ENCODE results near the gene ASCL4. TPM values are rescaled to one million over a fixed set of nuclear protein-coding genes. Genes with fewer than 3 reads are reported as not detected.

Gene ASCL4
- total and polyA plus RNA-seq, 2 donors (not counting 1 experiment from before 2014, with no cell fraction given): not detected

GRCh38 chr12:107805488-107806180 lies 31.1 kb downstream of the ASCL4 start:
- Histone ChIP-seq H3K36me3 (replicated peaks in 1 of 2; ENCODE audit: control extremely low read depth in 1 of 2, control insufficient read depth in 1 of 2, extremely low read depth in 1 of 2, insufficient read depth in 2 of 2, low read length in 1 of 2) (no peaks in the 10 kb centered on the region), H3K27ac (ENCODE audit: low read length in 2 of 2) (no peak overlapping the region), H3K79me2 (ENCODE audit: control insufficient read depth, insufficient read depth, low read length) (no peaks in the 10 kb centered on the region), H2AFZ (ENCODE audit: insufficient read depth, low read depth, low read length, poor library complexity, severe bottlenecking) (no peak overlapping the region), H3K4me2 (replicated peaks; ENCODE audit: low read depth, low read length, poor library complexity, severe bottlenecking) (no peak overlapping the region), H3K4me1 (ENCODE audit: control insufficient read depth in 2 of 2, insufficient read depth in 2 of 2, low read length in 2 of 2) (peaks cover 8 to 9% of the 10 kb centered on the region in 2 donors), H3K9ac (ENCODE audit: low read length) (no peak overlapping the region), H3K9me3 (ENCODE audit: control extremely low read depth in 1 of 3, control insufficient read depth in 2 of 3, insufficient read depth in 1 of 3, low read length in 2 of 3) (no peaks in the 10 kb centered on the region), H3K27me3 (replicated peaks in 1 of 4; ENCODE audit: control extremely low read depth in 1 of 4, control insufficient read depth in 3 of 4, insufficient read depth in 4 of 4, low read length in 3 of 4) (peaks cover 0 to 5% (median 0%) of the 10 kb centered on the region in 4 experiments), H4K20me1 (ENCODE audit: control insufficient read depth, insufficient read depth, low read length, poor library complexity, severe bottlenecking) (no peaks in the 10 kb centered on the region), H3K4me3 (ENCODE audit: control extremely low read depth in 1 of 5, extremely low read depth in 1 of 5, insufficient read depth in 1 of 5, low read depth in 2 of 5, low read length in 4 of 5) (no peak overlapping the region)
- intact Hi-C loops (cut with micrococcal nuclease): no loop called here
- ChIA-PET CTCF (no interaction called here), POLR2A (no interaction called here)
- no peak for ATAC-seq (ENCODE audit: low read depth)
- H3K4me3 Mint-ChIP-seq: no peak overlapping the region
- H3K27ac Mint-ChIP-seq: no peak overlapping the region
- H3K4me1 Mint-ChIP-seq: peaks cover 8% of the 10 kb centered on the region
- 89% methylated on average over 22 of the region's 22 CpGs for WGBS (ENCODE audit: insufficient coverage)
- no peak for DNase-seq
- H3K9me3 Mint-ChIP-seq (ENCODE audit: insufficient read depth): no peaks in the 10 kb centered on the region
- TF ChIP-seq CTCF (IDR thresholded peaks at IDR 0.05): no peak
- no peak for TF ChIP-seq EZH2 (IDR thresholded peaks at IDR 0.05; ENCODE audit: borderline replicate concordance, insufficient read depth, low read depth, low read length, poor library complexity, severe bottlenecking)
- peaks cover 9% of the 10 kb centered on the region for H3K27me3 Mint-ChIP-seq

GRCh38 chr12:107807471-107808150 lies 33.1 kb downstream of the ASCL4 start:
- intact Hi-C loops (cut with micrococcal nuclease): no loop called here
- POLR2A ChIA-PET: no interaction called here

More at GRCh38 chr12:107807471-107808150, 33.1 kb downstream of the ASCL4 start:
- Mint-ChIP-seq H3K27me3 (peaks cover 9% of the 10 kb centered on the region), H3K4me1 (no peaks in the 10 kb centered on the region), H3K9me3 (ENCODE audit: insufficient read depth) (no peaks in the 10 kb centered on the region), H3K27ac (no peak overlapping the region), H3K4me3 (no peak overlapping the region)
- Histone ChIP-seq H3K36me3 (replicated peaks in 1 of 2; ENCODE audit: control extremely low read depth in 1 of 2, control insufficient read depth in 1 of 2, extremely low read depth in 1 of 2, insufficient read depth in 2 of 2, low read length in 1 of 2) (no peaks in the 10 kb centered on the region), H3K27me3 (replicated peaks in 1 of 4; ENCODE audit: control extremely low read depth in 1 of 4, control insufficient read depth in 3 of 4, insufficient read depth in 4 of 4, low read length in 3 of 4) (peaks cover 0 to 5% (median 0%) of the 10 kb centered on the region in 4 experiments), H4K20me1 (ENCODE audit: control insufficient read depth, insufficient read depth, low read length, poor library complexity, severe bottlenecking) (no peaks in the 10 kb centered on the region), H3K4me2 (replicated peaks; ENCODE audit: low read depth, low read length, poor library complexity, severe bottlenecking) (no peak overlapping the region), H2AFZ (ENCODE audit: insufficient read depth, low read depth, low read length, poor library complexity, severe bottlenecking) (no peak overlapping the region), H3K27ac (ENCODE audit: low read length in 2 of 2) (no peak overlapping the region), H3K4me1 (ENCODE audit: control insufficient read depth in 2 of 2, insufficient read depth in 2 of 2, low read length in 2 of 2) (no peaks in the 10 kb centered on the region), H3K79me2 (ENCODE audit: control insufficient read depth, insufficient read depth, low read length) (no peaks in the 10 kb centered on the region), H3K4me3 (ENCODE audit: control extremely low read depth in 1 of 5, extremely low read depth in 1 of 5, insufficient read depth in 1 of 5, low read depth in 2 of 5, low read length in 4 of 5) (no peak overlapping the region), H3K9me3 (ENCODE audit: control extremely low read depth in 1 of 3, control insufficient read depth in 2 of 3, insufficient read depth in 1 of 3, low read length in 2 of 3) (no peaks in the 10 kb centered on the region), H3K9ac (ENCODE audit: low read length) (no peak overlapping the region)
- ATAC-seq (ENCODE audit: low read depth) (no peak), DNase-seq (no peak)
- 77% methylated on average over 2 of the region's 3 CpGs for WGBS (ENCODE audit: insufficient coverage)
- CTCF ChIA-PET: no interaction called here
- TF ChIP-seq EZH2 (IDR thresholded peaks at IDR 0.05; ENCODE audit: borderline replicate concordance, insufficient read depth, low read depth, low read length, poor library complexity, severe bottlenecking) (no peak), CTCF (IDR thresholded peaks at IDR 0.05) (no peak)

Data from B cell (primary cell).